LNCaP clone FGC (cell line): ENCODE data around the gene MUC5AC.
"Not testable (repeated sequence)": the region's sequence is repeated elsewhere in the genome, so short reads cannot be mapped to it uniquely, and the experiment has no call there.

Experiments
- DNase-seq: peaks from one replicate; pipeline ENCODE4 v3.0.0-alpha.2; 2011; ENCODE audit warnings: low read depth
- H3K4me3 ChIP-seq: 2 replicates; pipeline ENCODE4 v1.5.1; 2011; ENCODE audit warnings: mild to moderate bottlenecking, low read depth, low read length, control low read depth
- TF ChIP-seq, protein P1 (sequence below): IDR thresholded peaks from 2 replicates; pipeline ENCODE4 v1.5.1; 2012; ENCODE audit warnings: mild to moderate bottlenecking; ENCODE audit not compliant: control insufficient read depth, insufficient read depth; ENCODE audit errors: extremely low read depth

The MUC5AC gene

GRCh38 chr11:1180947-1181391 is 23.2 kb downstream of the MUC5AC start:
- TF ChIP-seq, protein P1, sequence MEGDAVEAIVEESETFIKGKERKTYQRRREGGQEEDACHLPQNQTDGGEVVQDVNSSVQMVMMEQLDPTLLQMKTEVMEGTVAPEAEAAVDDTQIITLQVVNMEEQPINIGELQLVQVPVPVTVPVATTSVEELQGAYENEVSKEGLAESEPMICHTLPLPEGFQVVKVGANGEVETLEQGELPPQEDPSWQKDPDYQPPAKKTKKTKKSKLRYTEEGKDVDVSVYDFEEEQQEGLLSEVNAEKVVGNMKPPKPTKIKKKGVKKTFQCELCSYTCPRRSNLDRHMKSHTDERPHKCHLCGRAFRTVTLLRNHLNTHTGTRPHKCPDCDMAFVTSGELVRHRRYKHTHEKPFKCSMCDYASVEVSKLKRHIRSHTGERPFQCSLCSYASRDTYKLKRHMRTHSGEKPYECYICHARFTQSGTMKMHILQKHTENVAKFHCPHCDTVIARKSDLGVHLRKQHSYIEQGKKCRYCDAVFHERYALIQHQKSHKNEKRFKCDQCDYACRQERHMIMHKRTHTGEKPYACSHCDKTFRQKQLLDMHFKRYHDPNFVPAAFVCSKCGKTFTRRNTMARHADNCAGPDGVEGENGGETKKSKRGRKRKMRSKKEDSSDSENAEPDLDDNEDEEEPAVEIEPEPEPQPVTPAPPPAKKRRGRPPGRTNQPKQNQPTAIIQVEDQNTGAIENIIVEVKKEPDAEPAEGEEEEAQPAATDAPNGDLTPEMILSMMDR, result no peak
- DNase-seq, result no peak
- no peak overlapping the region for H3K4me3 ChIP-seq

DNA sequence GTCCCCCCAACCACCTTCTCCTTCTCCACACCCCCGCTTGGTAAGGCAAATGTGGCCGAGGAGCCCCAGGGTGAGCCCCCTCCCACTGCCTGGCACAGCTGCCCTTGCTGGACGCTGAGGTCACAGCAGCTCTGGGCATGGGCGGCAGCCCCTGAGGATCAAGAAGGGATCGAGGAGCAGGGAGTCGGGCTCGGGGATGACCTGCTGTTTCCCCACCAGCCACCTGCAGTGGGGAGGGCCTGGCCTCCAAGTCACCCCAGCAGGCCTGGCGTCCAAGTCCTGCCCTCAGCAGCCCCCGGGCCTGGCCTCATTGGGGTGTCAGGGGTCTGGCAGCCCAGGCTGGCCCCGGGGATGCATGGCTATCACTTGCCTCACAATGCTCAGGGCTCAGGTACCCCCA is 23.7 kb downstream of the MUC5AC start:
- no peak overlapping the region for H3K4me3 ChIP-seq
- no peak for DNase-seq
- TF ChIP-seq, protein P1, result no peak

DNA sequence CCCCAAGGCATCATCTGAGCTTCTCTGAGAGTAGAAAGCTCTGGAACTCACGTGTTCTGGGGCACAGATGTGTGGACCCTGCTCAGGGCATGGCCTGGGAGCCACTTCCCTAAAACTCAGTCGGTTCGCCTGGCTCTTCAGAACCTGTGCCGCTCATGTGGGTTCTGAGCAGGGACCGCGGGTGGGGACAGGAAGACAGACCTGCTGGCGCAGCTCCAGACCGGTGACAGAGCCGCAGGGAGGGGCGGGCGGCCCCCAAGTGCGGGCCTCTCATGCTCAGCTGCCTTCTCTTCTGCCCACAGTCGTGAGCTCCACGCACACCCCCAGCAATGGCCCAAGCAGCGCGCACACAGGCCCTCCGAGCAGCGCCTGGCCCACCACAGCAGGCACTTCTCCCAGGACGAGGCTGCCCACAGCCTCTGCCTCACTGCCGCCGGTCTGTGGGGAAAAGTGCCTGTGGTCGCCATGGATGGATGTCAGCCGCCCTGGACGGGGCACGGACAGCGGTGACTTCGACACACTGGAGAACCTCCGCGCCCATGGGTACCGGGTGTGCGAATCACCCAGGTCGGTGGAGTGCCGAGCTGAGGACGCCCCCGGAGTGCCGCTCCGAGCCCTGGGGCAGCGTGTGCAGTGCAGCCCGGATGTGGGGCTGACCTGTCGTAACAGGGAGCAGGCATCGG is 24.2 kb downstream of the MUC5AC start:
- DNase-seq, result no peak
- no peak overlapping the region for H3K4me3 ChIP-seq
- TF ChIP-seq, protein P1, result no peak

DNA sequence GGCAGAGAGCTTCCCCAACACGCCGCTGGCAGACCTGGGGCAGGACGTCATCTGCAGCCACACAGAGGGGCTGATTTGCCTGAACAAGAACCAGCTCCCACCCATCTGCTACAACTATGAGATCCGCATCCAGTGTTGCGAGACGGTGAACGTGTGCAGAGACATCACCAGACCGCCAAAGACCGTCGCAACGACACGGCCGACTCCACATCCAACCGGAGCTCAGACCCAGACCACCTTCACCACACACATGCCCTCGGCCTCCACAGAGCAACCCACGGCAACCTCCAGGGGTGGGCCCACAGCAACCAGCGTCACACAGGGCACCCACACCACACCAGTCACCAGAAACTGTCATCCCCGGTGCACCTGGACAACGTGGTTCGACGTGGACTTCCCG is 26.4 kb downstream of the MUC5AC start:
- not testable (repeated sequence) for DNase-seq, H3K4me3 ChIP-seq

DNA sequence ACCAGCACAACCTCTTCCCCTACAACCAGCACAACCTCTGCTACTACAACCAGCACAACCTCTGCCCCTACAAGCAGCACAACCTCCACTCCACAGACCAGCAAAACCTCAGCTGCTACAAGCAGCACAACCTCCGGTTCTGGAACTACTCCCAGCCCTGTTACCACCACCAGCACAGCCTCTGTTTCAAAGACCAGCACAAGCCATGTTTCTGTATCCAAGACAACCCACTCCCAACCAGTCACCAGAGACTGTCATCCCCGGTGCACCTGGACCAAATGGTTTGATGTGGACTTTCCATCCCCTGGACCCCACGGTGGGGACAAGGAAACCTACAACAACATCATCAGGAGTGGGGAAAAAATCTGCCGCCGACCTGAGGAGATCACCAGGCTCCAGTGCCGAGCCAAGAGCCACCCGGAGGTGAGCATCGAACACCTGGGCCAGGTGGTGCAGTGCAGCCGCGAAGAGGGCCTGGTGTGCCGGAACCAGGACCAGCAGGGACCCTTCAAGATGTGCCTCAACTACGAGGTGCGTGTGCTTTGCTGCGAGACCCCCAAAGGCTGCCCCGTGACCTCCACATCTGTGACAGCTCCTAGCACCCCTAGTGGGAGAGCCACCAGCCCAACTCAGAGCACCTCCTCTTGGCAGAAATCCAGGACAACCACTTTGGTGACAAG is 30.8 kb downstream of the MUC5AC start:
- H3K4me3 ChIP-seq, DNase-seq: not testable (repeated sequence)

DNA sequence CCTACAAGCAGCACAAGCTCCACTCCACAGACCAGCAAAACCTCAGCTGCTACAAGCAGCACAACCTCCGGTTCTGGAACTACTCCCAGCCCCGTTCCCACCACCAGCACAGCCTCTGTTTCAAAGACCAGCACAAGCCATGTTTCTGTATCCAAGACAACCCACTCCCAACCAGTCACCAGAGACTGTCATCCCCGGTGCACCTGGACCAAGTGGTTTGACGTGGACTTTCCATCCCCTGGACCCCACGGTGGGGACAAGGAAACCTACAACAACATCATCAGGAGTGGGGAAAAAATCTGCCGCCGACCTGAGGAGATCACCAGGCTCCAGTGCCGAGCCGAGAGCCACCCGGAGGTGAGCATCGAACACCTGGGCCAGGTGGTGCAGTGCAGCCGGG is 32.1 kb downstream of the MUC5AC start:
- H3K4me3 ChIP-seq, DNase-seq: not testable (repeated sequence)

DNA sequence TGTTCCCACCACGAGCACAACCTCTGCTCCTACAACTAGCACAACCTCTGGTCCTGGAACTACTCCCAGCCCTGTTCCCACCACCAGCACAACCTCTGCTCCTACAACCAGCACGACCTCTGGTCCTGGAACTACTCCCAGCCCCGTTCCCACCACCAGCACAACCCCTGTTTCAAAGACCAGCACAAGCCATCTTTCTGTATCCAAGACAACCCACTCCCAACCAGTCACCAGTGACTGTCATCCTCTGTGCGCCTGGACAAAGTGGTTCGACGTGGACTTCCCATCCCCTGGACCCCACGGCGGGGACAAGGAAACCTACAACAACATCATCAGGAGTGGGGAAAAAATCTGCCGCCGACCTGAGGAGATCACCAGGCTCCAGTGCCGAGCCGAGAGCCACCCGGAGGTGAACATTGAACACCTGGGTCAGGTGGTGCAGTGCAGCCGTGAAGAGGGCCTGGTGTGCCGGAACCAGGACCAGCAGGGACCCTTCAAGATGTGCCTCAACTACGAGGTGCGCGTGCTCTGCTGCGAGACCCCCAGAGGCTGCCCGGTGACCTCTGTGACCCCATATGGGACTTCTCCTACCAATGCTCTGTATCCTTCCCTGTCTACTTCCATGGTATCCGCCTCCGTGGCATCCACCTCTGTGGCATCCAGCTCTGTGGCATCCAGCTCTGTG is 34.2 kb downstream of the MUC5AC start:
- not testable (repeated sequence) for DNase-seq

DNA sequence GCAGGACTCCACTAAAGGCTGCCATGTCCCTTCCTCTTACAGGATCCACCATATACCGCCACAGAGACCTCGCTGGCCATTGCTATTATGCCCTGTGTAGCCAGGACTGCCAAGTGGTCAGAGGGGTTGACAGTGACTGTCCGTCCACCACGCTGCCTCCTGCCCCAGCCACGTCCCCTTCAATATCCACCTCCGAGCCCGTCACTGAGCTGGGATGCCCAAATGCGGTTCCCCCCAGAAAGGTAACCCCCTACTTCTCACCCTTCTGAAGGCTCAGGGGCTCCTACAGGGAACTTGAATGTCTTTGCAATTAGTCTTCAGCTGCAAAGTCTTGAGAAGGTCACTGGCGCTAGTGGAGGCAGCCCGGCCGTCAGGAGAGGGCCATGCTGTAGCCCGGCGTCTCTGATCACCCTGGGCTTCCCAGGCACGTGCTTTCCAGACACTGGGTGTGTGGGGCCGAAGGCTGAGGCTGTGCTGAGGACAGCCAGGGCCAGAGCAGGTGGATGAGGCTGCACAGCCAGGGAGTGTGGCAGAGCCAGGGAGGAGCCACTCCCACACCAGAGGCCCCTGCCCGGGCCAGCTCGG is 35.1 kb downstream of the MUC5AC start:
- TF ChIP-seq, protein P1, result no peak
- H3K4me3 ChIP-seq, result no peak overlapping the region
- DNase-seq, result no peak

More for the DNA sequence above, 34.2 kb downstream of the MUC5AC start:
- H3K4me3 ChIP-seq, result not testable (repeated sequence)
